Right lobe of liver (tissue), 6 donors: Measurements from ENCODE around the gene SYVN1. TPM values are rescaled to one million over a fixed set of nuclear protein-coding genes. Genes with fewer than 3 reads are reported as not detected.

ENCODE experiments used
- ATAC-seq, 4 donors: fragments of 200-7000 bp; cut with Tn5 transposase; one replicate each; pipeline ENCODE4 v1.9.1; 2020; ENCODE audit warnings: mild to moderate bottlenecking in 4 of 4, moderate library complexity in 4 of 4
- DNase-seq, 3 donors: peaks; one replicate each; pipeline ENCODE4 v3.0.0-alpha.2; 2020
- H3K27ac ChIP-seq, 3 donors: fragments of 200-600 bp; one replicate each; pipeline ENCODE4 v1.8.0; 2022
- H3K27me3 ChIP-seq, 2 donors: fragments of 200-600 bp; one replicate each; pipeline ENCODE4 v1.8.0; 2022
- H3K36me3 ChIP-seq, 4 donors: fragments of 200-600 bp; sonication (generic) in 1 of 4; one replicate each; pipeline versions ENCODE4 v1.5.1 to v1.8.0; 2017 to 2022; ENCODE audit warnings: control low read depth in 1 of 4
- H3K4me1 ChIP-seq, 4 donors: fragments of 200-600 bp; sonication (generic) in 1 of 4; one replicate each; pipeline versions ENCODE4 v1.5.1 to v1.8.0; 2017 to 2022; ENCODE audit warnings: control low read depth in 1 of 4
- H3K4me3 ChIP-seq, 3 donors: fragments of 200-600 bp; one replicate each; pipeline ENCODE4 v1.8.0; 2022
- H3K9me3 ChIP-seq, 4 donors: fragments of 200-600 bp; sonication (generic) in 1 of 4; one replicate each; pipeline versions ENCODE4 v1.5.1 to v1.8.0; 2017 to 2022; ENCODE audit warnings: control low read depth in 1 of 4
- POLR2A ChIP-seq: fragments of 450-650 bp; IDR thresholded peaks from one replicate; pipeline ENCODE4 v1.6.1; 2017; ENCODE audit warnings: antibody characterized with exemption, mild to moderate bottlenecking
- WGBS: methylation state at CpG from one replicate; pipeline ENCODE4 v1.1.6; 2018; ENCODE audit warnings: low coverage, low lambda C conversion rate; ENCODE audit not compliant: insufficient coverage; ENCODE audit errors: missing lambda C conversion rate; 5-methylcytosine and 5-hydroxymethylcytosine counted together
- intact Hi-C, 2 donors: fragments of 100-400 bp; cut with DNase I; formaldehyde crosslinking; loops; one replicate each; pipeline versions ENCODE4 v1.11.2 to v1.14.1; 2022
- total RNA-seq, 6 experiments: library from RNA; depleted of rRNA in 2 of 6; stranded (reverse); fragments of >200 nt in 2 of 6; fragmentation: NEBNext Ultra II Directional in 3 of 6; extraction: Animal tissue kit (Norgen Biotek cat#: 25700) in 3 of 6; gene quantifications; one replicate each; pipeline versions ENCODE4 v1.1.0 to v1.2.4, GENCODE V29; 2016 to 2023
- TF ChIP-seq, protein P1 (sequence below), 4 donors: fragments of 200-600 bp in 3 of 4; fragments of 450-650 bp in 1 of 4; IDR thresholded peaks; one replicate each; pipeline versions ENCODE4 v1.5.1 to v1.8.0; 2016 to 2022; ENCODE audit warnings: antibody characterized with exemption in 4 of 4, mild to moderate bottlenecking in 2 of 4
- donor health status: DM: no; HTN: yes; CAD: no.
- donor health status: DM: no; HTN: no; CAD: no.
- donor health status: DM: no; HTN: no; CAD: no.
- donor health status: DM: no; HTN: yes; CAD: no.
- donor health status: DM: no; HTN: yes; CAD: no.

Gene SYVN1
- total RNA-seq, 6 experiments from 2014 or later = 73.0 to 120 (median 109) TPM

DNA sequence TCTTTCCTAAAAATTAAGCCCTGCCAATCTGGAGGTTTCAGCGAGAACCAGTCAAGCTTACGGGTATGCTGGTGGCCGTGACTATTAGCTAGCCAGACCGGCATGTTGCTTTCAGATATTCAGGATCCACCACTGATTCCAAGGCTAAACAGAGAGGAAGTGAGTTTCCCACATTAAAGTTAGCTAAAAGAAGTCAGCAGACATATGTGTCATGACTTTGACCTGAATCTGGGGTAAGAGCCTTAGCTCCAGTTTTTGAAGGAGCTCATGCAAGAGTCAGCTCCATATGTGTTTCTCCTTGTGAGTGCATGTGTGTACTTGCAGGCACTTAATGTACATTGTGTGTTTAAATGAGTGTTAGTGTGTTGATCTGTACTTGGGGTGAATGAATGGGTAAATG lies 48.9 kb downstream of the SYVN1 start:
- Histone ChIP-seq H3K27ac (no peak overlapping the region), H3K4me3 (no peak overlapping the region), H3K9me3 (no peaks in the 10 kb centered on the region), H3K36me3 (peaks cover 0 to 23% (median 7%) of the 10 kb centered on the region in 4 donors), H3K27me3 (no peaks in the 10 kb centered on the region), H3K4me1 (peaks cover 0 to 16% (median 4%) of the 10 kb centered on the region in 4 donors)
- TF ChIP-seq, protein P1, sequence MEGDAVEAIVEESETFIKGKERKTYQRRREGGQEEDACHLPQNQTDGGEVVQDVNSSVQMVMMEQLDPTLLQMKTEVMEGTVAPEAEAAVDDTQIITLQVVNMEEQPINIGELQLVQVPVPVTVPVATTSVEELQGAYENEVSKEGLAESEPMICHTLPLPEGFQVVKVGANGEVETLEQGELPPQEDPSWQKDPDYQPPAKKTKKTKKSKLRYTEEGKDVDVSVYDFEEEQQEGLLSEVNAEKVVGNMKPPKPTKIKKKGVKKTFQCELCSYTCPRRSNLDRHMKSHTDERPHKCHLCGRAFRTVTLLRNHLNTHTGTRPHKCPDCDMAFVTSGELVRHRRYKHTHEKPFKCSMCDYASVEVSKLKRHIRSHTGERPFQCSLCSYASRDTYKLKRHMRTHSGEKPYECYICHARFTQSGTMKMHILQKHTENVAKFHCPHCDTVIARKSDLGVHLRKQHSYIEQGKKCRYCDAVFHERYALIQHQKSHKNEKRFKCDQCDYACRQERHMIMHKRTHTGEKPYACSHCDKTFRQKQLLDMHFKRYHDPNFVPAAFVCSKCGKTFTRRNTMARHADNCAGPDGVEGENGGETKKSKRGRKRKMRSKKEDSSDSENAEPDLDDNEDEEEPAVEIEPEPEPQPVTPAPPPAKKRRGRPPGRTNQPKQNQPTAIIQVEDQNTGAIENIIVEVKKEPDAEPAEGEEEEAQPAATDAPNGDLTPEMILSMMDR (IDR thresholded peaks at IDR 0.05) = no peak
- TF ChIP-seq POLR2A = no peak
- ATAC-seq (no peak), DNase-seq (no peak)
- WGBS = 95% methylated on average over 4 of the region's 4 CpGs
- intact Hi-C loops = no loop called here

DNA sequence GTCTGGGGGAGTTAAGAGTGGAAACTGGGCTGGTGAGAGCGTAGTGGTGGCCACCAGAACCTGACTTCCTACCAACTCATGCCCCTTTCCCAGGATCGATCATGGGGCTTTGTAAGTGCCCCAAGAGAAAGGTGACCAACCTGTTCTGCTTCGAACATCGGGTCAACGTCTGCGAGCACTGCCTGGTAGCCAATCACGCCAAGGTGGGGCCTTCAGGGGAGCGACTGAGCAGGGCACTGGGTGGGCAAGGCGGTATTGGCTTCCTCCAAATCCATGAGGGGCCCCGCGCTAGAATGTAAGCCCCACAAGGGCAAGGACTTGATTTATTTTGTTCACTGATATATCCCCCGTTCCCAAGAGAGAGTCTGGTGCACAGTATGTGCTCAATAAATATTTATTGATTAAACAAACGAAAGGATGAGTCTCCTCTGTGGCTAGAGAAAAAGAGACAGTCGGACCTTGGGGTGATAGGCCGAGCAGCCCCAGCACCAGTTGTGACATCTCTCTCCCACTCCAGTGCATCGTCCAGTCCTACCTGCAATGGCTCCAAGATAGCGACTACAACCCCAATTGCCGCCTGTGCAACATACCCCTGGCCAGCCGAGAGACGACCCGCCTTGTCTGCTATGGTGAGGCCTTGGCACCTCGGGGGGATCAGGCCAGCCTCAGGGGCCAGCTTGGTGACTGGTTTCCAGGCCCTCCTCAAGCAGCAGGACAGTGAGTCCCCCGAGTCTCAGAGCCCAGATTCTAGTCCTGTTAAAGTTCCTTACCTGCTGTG lies 49.5 kb downstream of the SYVN1 start:
- H3K36me3 ChIP-seq = peaks cover 0 to 23% (median 7%) of the 10 kb centered on the region in 4 donors
- WGBS = 38% methylated on average over 11 of the region's 23 CpGs
- no peaks in the 10 kb centered on the region for H3K27me3 ChIP-seq
- H3K27ac ChIP-seq = peak overlapping the region; percentile 59 to 91 (median 83)
- intact Hi-C loops = no loop called here
- ATAC-seq (peak in 1 of 4 donors; percentile 4), DNase-seq (no peak)
- TF ChIP-seq, protein P1 (IDR thresholded peaks at IDR 0.05) = no peak
- no peak for TF ChIP-seq POLR2A
- no peaks in the 10 kb centered on the region for H3K9me3 ChIP-seq
- peak overlapping the region; percentile 69 to 80 (median 73) for H3K4me3 ChIP-seq
- H3K4me1 ChIP-seq = peaks cover 0 to 16% (median 4%) of the 10 kb centered on the region in 4 donors

DNA sequence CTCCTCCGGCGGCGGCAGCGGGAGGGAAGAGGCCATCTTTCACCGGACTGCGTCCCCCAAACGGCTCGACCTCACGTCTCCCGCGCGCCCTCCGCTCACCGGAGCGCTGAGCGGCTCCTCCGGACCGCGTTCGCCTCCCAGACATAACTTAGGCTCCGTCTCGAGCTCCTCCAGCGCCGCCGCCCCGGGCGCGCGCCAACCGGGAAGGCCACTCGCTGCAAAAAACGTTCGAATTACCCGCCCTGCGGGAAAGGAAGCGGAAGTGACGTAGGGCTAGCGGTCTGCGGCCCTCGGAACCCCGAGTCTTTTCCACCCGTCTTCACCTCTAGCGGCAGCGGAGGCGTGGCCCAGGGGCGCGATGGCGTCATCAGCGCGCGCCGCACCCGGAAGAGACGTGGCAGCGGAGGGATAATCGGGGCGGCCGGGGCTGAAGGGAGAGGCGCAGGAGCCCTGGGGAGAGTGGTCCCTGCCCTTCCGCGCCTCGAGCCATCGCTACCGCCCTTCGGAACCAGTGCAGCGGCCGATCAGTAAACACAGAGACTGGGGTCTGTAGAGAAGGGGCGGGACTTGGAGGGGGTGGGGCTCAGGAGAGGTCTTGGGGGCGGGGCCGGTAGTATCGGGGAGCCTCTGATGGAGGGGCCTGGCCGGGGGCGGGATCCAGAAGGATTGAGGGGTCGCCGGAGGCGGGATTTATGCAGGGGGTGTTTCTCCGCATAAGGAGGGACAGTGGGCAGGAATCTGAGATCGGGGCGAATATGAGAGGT lies 50.3 kb downstream of the SYVN1 start, which contains the start of the genes CDCA5 and ZFPL1:
CDCA5 (minus strand) TSS at position 207 of the 764 bp plus-strand sequence; CDS start at position 145, 62 bp downstream.
ZFPL1 (plus strand) TSS at position 389 of the 764 bp plus-strand sequence. CDS start 477 bp downstream, outside the sequence.
- Histone ChIP-seq H3K4me3 (peak within 1 kb of the TSS; percentile 69 to 80 (median 73)), H3K9me3 (no peaks in the 10 kb centered on the region), H3K36me3 (peaks cover 0 to 23% (median 7%) of the 10 kb centered on the region in 4 donors), H3K4me1 (peaks cover 0 to 16% (median 4%) of the 10 kb centered on the region in 4 donors), H3K27ac (peak within 1 kb of the TSS; percentile 59 to 91 (median 83)), H3K27me3 (no peaks in the 10 kb centered on the region)
- peak; percentile 89 to 97 (median 96) for ATAC-seq
- 2% methylated on average over 27 of the region's 79 CpGs for WGBS
- peak; percentile 92 to 96 (median 96) for DNase-seq
- no peak for TF ChIP-seq POLR2A
- TF ChIP-seq, protein P1 (IDR thresholded peaks at IDR 0.05) = no peak
- intact Hi-C loops = no loop called here

DNA sequence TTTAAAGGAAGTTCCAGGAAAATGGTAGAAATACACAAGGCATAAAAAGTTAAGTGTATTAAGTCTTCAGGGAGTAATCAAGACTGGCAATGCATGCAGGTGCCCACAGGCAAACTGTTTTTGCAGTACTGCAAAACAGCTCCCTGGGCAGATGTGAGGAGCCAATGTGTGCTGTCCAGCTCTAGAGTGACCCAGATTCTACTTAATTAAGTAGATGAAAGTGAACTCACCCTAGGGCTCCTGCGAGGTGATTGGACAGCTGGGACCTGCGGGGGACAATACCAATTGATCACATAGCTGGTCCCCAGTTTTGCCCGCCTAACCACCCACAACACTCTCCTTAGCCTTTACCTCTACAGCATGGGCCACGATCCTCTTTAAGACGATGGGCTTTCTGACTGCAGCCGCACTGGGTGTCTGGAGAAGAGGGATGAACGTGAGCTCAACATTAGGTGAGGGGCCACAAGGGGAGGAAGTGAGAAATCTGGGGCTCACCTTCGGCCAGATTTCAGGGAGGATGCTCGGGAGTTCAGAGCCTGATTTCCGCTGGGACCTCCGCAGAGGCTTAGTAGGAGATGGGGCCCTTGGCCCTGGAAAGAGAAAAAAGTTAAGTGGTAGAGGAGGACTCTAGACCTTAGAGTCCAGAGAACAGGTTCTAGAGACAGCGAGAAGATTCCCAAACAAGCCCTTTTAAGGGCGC lies 51.0 kb downstream of the SYVN1 start:
- TF ChIP-seq, protein P1 (IDR thresholded peaks at IDR 0.05) = no peak
- TF ChIP-seq POLR2A = no peak
- Histone ChIP-seq H3K4me1 (peaks cover 0 to 16% (median 4%) of the 10 kb centered on the region in 4 donors), H3K9me3 (no peaks in the 10 kb centered on the region), H3K27ac (no peak overlapping the region), H3K36me3 (peaks cover 0 to 23% (median 7%) of the 10 kb centered on the region in 4 donors), H3K27me3 (no peaks in the 10 kb centered on the region), H3K4me3 (peak overlapping the region; percentile 69 to 80 (median 73))
- DNase-seq = no peak
- intact Hi-C loops = no loop called here
- WGBS = 9% methylated on average over 7 of the region's 13 CpGs
- no peak for ATAC-seq
